HFFc6 (cell line): Measurements from ENCODE around the gene NUTM2G. TPM values are rescaled to one million over a fixed set of nuclear protein-coding genes. Genes with fewer than 3 reads are reported as not detected.

Experiments used
- total RNA-seq, 6 experiments: library from RNA; stranded (reverse); fragmentation: NEBNext Ultra II Directional; extraction: Animal tissue kit (Norgen Biotek cat#: 25700); gene quantifications; 2 replicates in 1 of 6; 3 replicates in 5 of 6; pipeline ENCODE4 v1.2.3, GENCODE V29; 2021

NUTM2G gene
- total RNA-seq, 6 experiments from 2014 or later, result not detected

Other genes starting within 250 kb of the NUTM2G start
- gene ZNF510, start 150.8 kb upstream of the NUTM2G start, total RNA-seq, result 1 to 10 TPM; 5.8 to 9.2 (median 7.1) TPM
- 1 to 10 TPM; 1.3 to 2.5 (median 2.0) TPM for gene ZNF782, start 74.3 kb upstream of the NUTM2G start, total RNA-seq
- under 1 TPM; 0.07 to 0.25 (median 0.14) TPM for gene CTSV, start 110.3 kb downstream of the NUTM2G start, total RNA-seq